Upper lobe of left lung (tissue), 6 donors: ENCODE data around the gene ARHGEF26. TPM values are rescaled to one million over a fixed set of nuclear protein-coding genes. Genes with fewer than 3 reads are reported as not detected.

Experiments used
- ATAC-seq, 2 donors: fragments of 200-7000 bp; cut with Tn5 transposase; one replicate each; pipeline ENCODE4 v1.9.1; 2022; ENCODE audit warnings: mild to moderate bottlenecking in 2 of 2, moderate library complexity in 2 of 2; ENCODE audit not compliant: low FRiP score in 2 of 2
- DNase-seq, 2 donors: peaks; one replicate each; pipeline ENCODE4 v3.0.0-alpha.2; 2019 to 2020
- H3K27ac ChIP-seq, 4 donors: fragments of 200-600 bp; sonication (generic); one replicate each; pipeline ENCODE4 v1.5.1; 2016 to 2019
- H3K27me3 ChIP-seq, 4 donors: fragments of 200-600 bp; sonication (generic); one replicate each; pipeline ENCODE4 v1.5.1; 2017 to 2019
- H3K36me3 ChIP-seq, 4 donors: fragments of 200-600 bp; sonication (generic); one replicate each; pipeline ENCODE4 v1.5.1; 2016 to 2019
- H3K4me1 ChIP-seq, 4 donors: fragments of 200-600 bp; sonication (generic); one replicate each; pipeline ENCODE4 v1.5.1; 2018 to 2019
- H3K4me3 ChIP-seq, 4 donors: fragments of 200-600 bp; sonication (generic); one replicate each; pipeline ENCODE4 v1.5.1; 2017 to 2019; ENCODE audit warnings: mild to moderate bottlenecking in 2 of 4, moderate library complexity in 1 of 4
- H3K9me3 ChIP-seq, 4 donors: fragments of 200-600 bp; sonication (generic); one replicate each; pipeline ENCODE4 v1.5.1; 2018 to 2019
- CTCF ChIP-seq, 6 experiments: fragments of 450-650 bp in 4 of 6; fragments of 200-600 bp in 2 of 6; sonication (generic) in 2 of 6; IDR thresholded peaks; one replicate each; pipeline ENCODE4 v1.5.1; 2016 to 2019; ENCODE audit warnings: antibody characterized with exemption in 6 of 6
- EP300 ChIP-seq, 4 donors: sonication (generic); formaldehyde crosslinking; IDR thresholded peaks; one replicate each; pipeline ENCODE4 v1.5.1; 2017; ENCODE audit warnings: antibody characterized with exemption in 4 of 4, control low read depth in 2 of 4
- POLR2A ChIP-seq, 4 donors: fragments of 450-650 bp; IDR thresholded peaks; one replicate each; pipeline ENCODE4 v1.5.1; 2016 to 2017; ENCODE audit warnings: antibody characterized with exemption in 4 of 4, mild to moderate bottlenecking in 2 of 4
- POLR2AphosphoS5 ChIP-seq, 2 donors: sonication (generic); formaldehyde crosslinking; IDR thresholded peaks; one replicate each; pipeline ENCODE4 v1.5.1; 2017; ENCODE audit warnings: antibody characterized with exemption in 2 of 2
- WGBS, 2 donors: methylation state at CpG; one replicate each; pipeline ENCODE4 v1.1.5; 2017 to 2018; 5-methylcytosine and 5-hydroxymethylcytosine counted together
- total RNA-seq, 6 donors: library from RNA; depleted of rRNA in 4 of 6; stranded (reverse); fragments of >200 nt in 4 of 6; gene quantifications; one replicate each; pipeline versions ENCODE4 v1.1.0 to v1.2.1, GENCODE V29; 2016 to 2021
- donor health status: DM: no; HTN: no; CAD: no; lungs with moderate emphysema.
- donor health status: DM: no; HTN: yes; CAD: no; lungs with severe emphysema.

Gene ARHGEF26
- total RNA-seq, 6 donors from 2014 or later: 49.3 to 110 (median 90.9) TPM

- H3K27ac ChIP-seq: peak overlapping the region; percentile 66 to 82 (median 76)
- no peaks in the 10 kb centered on the region for H3K9me3 ChIP-seq
- WGBS, 2 donors: 21 to 23% methylated on average over 12 of the region's 12 CpGs
- no peak for DNase-seq
- TF ChIP-seq EP300 (IDR thresholded peaks at IDR 0.05) (no peak), POLR2AphosphoS5 (IDR thresholded peaks at IDR 0.05) (no peak), POLR2A (IDR thresholded peaks at IDR 0.05) (no peak), CTCF (IDR thresholded peaks at IDR 0.05) (no peak)
- no peak for ATAC-seq
- H3K27me3 ChIP-seq: peaks cover 0 to 6% (median 0%) of the 10 kb centered on the region in 4 donors
- no peaks in the 10 kb centered on the region for H3K36me3 ChIP-seq
- peak overlapping the region; percentile 45 to 88 (median 76) for H3K4me3 ChIP-seq
- H3K4me1 ChIP-seq: peaks cover 5 to 29% (median 11%) of the 10 kb centered on the region in 4 donors
Observed at GRCh38 chr3:154122912-154123559, 1.8 kb downstream of the ARHGEF26 start.

- Histone ChIP-seq H3K36me3 (no peaks in the 10 kb centered on the region), H3K9me3 (no peaks in the 10 kb centered on the region), H3K4me3 (peak overlapping the region in 3 of 4 donors; percentile 72 to 88 (median 79)), H3K4me1 (peaks cover 5 to 29% (median 11%) of the 10 kb centered on the region in 4 donors), H3K27me3 (peaks cover 0 to 6% (median 0%) of the 10 kb centered on the region in 4 donors), H3K27ac (peak overlapping the region in 1 of 4 donors; percentile 73)
- no peak for DNase-seq
- WGBS, 2 donors: 70% methylated on average over 3 of the region's 3 CpGs
- TF ChIP-seq CTCF (IDR thresholded peaks at IDR 0.05) (no peak), EP300 (IDR thresholded peaks at IDR 0.05) (no peak), POLR2A (IDR thresholded peaks at IDR 0.05) (no peak), POLR2AphosphoS5 (IDR thresholded peaks at IDR 0.05) (no peak)
- ATAC-seq: no peak
Observed at GRCh38 chr3:154123906-154124305, 2.7 kb downstream of the ARHGEF26 start.

GRCh38 chr3:154125378-154126030, 4.3 kb downstream of the ARHGEF26 start:
- no peak for TF ChIP-seq EP300 (IDR thresholded peaks at IDR 0.05)
- no peak for TF ChIP-seq CTCF (IDR thresholded peaks at IDR 0.05)
- TF ChIP-seq POLR2A (IDR thresholded peaks at IDR 0.05): no peak
- no peak for TF ChIP-seq POLR2AphosphoS5 (IDR thresholded peaks at IDR 0.05)
- no peak for ATAC-seq
- H3K9me3 ChIP-seq: no peaks in the 10 kb centered on the region
- peak overlapping the region in 2 of 4 donors; percentile 72 to 79 for H3K4me3 ChIP-seq
- no peak overlapping the region for H3K27ac ChIP-seq
- H3K4me1 ChIP-seq: peaks cover 5 to 24% (median 11%) of the 10 kb centered on the region in 4 donors
- peaks cover 0 to 6% (median 0%) of the 10 kb centered on the region in 4 donors for H3K27me3 ChIP-seq
- WGBS, 2 donors: 73 to 84% methylated on average over 2 of the region's 2 CpGs
- no peaks in the 10 kb centered on the region for H3K36me3 ChIP-seq
- DNase-seq: no peak

GRCh38 chr3:154126651-154127050, 5.5 kb downstream of the ARHGEF26 start:
- 83% methylated on average over 2 of the region's 2 CpGs for WGBS, 2 donors
- ATAC-seq (no peak), DNase-seq (no peak)
- Histone ChIP-seq H3K4me3 (peak overlapping the region in 1 of 4 donors; percentile 72), H3K4me1 (peaks cover 5 to 20% (median 10%) of the 10 kb centered on the region in 4 donors), H3K27ac (no peak overlapping the region), H3K9me3 (no peaks in the 10 kb centered on the region), H3K27me3 (peaks cover 0 to 6% (median 0%) of the 10 kb centered on the region in 4 donors), H3K36me3 (no peaks in the 10 kb centered on the region)
- TF ChIP-seq EP300 (IDR thresholded peaks at IDR 0.05) (no peak), POLR2A (IDR thresholded peaks at IDR 0.05) (no peak), CTCF (IDR thresholded peaks at IDR 0.05) (no peak), POLR2AphosphoS5 (IDR thresholded peaks at IDR 0.05) (no peak)
